GM12872 (cell line): ENCODE results near the gene IL17REL.

Experiments
- CTCF ChIP-seq: IDR thresholded peaks from 3 replicates; pipeline ENCODE4 v1.5.1; 2011; ENCODE audit warnings: low read depth, mild to moderate bottlenecking, low read length, moderate library complexity; ENCODE audit not compliant: insufficient read depth

Gene IL17REL

GRCh38 chr22:50041361-50042065 is 28.9 kb upstream of the IL17REL start:
- no peak for TF ChIP-seq CTCF

GRCh38 chr22:50040717-50041116 is 28.2 kb upstream of the IL17REL start:
- no peak for TF ChIP-seq CTCF

GRCh38 chr22:50039669-50040443 is 27.3 kb upstream of the IL17REL start:
- no peak for TF ChIP-seq CTCF

GRCh38 chr22:50035976-50036724 is 23.6 kb upstream of the IL17REL start:
- no peak for TF ChIP-seq CTCF

- TF ChIP-seq CTCF, result no peak
Measured at GRCh38 chr22:50035131-50035881, 22.7 kb upstream of the IL17REL start.

- no peak for TF ChIP-seq CTCF
Measured at GRCh38 chr22:50034126-50035081, 21.8 kb upstream of the IL17REL start.
